LNCaP clone FGC (cell line): Measurements from ENCODE around the gene ZNF628.

Experiments used
- DNase-seq: peaks from one replicate; pipeline ENCODE4 v3.0.0-alpha.2; 2011; ENCODE audit warnings: low read depth
- H3K4me3 ChIP-seq: 2 replicates; pipeline ENCODE4 v1.5.1; 2011; ENCODE audit warnings: mild to moderate bottlenecking, low read depth, low read length, control low read depth
- TF ChIP-seq, protein P1 (sequence below): IDR thresholded peaks from 2 replicates; pipeline ENCODE4 v1.5.1; 2012; ENCODE audit warnings: mild to moderate bottlenecking; ENCODE audit not compliant: control insufficient read depth, insufficient read depth; ENCODE audit errors: extremely low read depth

The ZNF628 gene

DNA sequence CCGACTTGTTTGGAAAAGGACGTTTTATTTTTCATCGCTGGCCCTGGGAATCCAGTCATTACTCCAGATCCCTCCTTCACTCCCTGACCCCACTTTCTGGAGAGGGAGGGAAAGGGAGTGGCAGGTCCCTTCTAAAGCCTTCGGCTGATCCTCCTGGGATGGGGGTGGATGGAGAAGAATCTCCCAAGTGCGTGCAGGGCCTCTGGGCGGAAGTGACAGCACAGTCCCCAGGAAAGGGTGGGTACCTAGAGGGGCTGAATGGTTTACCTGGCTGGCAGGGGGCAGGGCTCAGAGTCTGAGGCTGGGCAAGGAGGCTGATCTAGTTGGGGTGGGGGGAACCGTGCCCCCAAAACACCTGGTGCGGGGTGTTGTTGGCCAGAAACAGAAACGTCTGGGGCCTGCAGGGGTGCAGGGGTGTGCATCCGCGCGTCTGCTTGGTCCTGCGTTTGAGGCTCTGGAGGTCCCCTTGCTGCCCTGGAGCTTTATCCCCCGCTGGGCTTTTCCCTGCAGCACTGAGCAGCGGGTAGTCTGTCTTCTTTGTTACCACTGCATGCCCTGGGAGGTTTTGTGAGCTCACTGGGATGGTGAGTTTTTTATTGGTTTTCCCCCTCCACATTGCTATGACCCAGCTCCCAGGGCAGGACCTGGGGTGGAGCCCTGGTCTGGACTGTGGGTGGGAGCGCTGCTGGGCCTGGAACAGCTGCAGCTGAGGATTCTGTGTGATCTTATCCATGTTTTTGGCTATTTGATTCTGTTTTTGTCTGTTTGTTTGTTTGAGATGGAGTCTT is 3.0 kb upstream of the ZNF628 start:
- DNase-seq, result no peak
- no peak overlapping the region for H3K4me3 ChIP-seq

DNA sequence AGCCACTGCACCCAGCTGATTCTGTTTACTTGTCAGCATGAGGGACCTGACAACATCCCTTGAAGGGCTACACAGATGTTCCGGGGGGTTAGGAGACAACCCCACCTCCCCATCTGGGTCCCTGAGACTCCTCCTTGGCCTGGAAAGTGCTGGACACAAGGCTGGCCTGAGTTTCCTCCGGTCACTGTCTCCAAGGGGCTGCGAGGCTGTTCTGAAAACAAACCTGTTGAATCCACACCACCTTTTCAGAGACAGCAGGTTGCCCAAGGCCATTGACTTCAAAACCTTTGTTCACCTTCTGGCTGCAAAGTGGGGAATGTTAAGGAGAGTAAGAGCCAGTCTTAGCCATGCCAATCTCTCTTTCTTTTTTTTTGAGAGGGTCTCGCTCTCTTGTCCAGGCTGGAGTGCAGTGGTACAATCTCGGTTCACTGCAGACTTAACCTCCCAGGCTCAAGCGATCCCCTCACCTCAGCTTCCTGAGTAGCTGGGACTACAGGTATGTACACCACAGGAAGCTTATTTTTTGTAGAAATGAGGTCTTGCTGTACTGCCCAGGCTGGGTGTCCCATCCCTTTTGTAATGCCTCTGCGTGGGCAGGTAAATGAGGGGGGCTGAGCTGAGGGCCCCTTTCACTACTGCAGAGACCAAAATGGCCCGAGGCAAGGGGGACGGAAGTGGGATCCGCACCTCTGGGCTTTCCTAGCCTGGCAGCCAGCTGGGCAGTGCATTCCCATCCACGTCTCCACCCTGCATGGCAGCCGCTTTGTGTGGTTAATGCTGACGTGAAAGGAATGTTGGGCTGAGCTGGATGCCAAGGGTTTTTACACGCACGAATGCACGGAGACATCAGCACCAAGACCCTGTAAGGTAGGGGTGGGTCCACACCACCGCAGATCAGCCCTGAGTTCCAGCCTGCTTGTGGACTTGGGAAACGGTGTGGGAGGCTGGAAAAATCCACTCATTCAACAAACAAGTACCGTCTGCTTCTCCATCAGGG is 1.9 kb upstream of the ZNF628 start:
- DNase-seq, result no peak
- H3K4me3 ChIP-seq, result no peak overlapping the region
- TF ChIP-seq, protein P1, sequence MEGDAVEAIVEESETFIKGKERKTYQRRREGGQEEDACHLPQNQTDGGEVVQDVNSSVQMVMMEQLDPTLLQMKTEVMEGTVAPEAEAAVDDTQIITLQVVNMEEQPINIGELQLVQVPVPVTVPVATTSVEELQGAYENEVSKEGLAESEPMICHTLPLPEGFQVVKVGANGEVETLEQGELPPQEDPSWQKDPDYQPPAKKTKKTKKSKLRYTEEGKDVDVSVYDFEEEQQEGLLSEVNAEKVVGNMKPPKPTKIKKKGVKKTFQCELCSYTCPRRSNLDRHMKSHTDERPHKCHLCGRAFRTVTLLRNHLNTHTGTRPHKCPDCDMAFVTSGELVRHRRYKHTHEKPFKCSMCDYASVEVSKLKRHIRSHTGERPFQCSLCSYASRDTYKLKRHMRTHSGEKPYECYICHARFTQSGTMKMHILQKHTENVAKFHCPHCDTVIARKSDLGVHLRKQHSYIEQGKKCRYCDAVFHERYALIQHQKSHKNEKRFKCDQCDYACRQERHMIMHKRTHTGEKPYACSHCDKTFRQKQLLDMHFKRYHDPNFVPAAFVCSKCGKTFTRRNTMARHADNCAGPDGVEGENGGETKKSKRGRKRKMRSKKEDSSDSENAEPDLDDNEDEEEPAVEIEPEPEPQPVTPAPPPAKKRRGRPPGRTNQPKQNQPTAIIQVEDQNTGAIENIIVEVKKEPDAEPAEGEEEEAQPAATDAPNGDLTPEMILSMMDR, result no peak

More for the DNA sequence above, 3.0 kb upstream of the ZNF628 start:
- TF ChIP-seq, protein P1, result no peak

DNA sequence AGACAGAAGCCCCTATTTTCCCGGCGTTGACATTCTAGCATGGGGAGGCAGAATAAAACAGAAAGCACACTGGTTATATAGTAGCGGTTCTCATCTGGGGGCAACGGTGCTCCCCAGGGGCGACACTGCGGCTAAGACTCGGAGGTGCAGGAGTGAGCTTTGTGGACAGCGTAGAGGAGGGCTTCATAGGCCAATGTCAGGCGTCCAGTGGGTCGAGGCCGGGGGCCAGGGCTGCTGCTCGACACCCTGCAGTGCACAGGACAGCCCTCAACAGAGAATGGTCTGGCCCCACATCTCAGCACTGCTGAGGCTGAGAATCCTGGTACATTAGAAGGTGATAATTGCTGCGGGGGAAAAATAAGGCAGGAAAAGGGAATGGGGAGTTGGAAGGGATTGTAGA is 1.5 kb downstream of the ZNF628 start:
- no peak for DNase-seq
- TF ChIP-seq, protein P1, result no peak
- peak overlapping the region; percentile 86 for H3K4me3 ChIP-seq

DNA sequence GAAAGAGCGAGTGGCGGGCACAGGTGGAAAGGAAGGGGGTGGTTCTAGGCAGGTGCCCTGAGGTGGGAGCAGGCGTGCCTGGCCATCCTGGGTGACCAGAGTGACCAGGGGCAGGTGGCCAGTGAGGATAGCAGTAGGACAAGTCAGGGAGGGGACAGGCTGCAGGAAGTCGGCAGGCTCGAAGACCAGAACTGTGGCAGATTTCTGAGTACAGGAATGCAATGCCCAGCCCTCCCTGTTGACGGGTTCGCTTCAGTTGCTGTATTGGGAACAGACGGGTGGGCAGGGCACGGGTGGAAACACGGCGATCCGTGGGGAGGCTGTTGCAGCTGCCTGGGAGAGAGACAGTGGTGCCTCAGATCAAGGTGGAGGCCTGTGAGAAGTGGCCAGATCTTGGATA is 1.9 kb downstream of the ZNF628 start:
- no peak for DNase-seq
- no peak overlapping the region for H3K4me3 ChIP-seq
- TF ChIP-seq, protein P1, result no peak

DNA sequence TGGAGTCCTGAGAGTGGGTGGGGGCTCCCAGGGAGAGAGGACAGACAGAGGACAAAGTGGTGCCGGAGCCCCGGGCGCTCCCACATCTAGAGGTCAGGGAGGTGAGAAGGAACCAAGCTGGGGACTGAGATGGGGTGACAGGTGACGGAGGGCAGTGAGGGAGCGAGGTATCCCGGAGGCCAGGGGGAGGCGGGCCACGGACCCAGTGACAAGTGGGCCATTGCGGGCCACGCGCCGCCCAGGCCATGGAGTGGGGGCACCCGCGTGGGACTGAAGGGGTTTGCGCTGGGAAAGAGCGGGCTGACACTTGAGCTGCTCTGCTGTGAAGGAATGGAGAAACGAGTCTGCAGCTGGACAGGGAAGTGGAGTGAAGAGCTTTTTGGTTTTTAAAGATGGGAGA is 2.6 kb downstream of the ZNF628 start:
- H3K4me3 ChIP-seq, result no peak overlapping the region

DNA sequence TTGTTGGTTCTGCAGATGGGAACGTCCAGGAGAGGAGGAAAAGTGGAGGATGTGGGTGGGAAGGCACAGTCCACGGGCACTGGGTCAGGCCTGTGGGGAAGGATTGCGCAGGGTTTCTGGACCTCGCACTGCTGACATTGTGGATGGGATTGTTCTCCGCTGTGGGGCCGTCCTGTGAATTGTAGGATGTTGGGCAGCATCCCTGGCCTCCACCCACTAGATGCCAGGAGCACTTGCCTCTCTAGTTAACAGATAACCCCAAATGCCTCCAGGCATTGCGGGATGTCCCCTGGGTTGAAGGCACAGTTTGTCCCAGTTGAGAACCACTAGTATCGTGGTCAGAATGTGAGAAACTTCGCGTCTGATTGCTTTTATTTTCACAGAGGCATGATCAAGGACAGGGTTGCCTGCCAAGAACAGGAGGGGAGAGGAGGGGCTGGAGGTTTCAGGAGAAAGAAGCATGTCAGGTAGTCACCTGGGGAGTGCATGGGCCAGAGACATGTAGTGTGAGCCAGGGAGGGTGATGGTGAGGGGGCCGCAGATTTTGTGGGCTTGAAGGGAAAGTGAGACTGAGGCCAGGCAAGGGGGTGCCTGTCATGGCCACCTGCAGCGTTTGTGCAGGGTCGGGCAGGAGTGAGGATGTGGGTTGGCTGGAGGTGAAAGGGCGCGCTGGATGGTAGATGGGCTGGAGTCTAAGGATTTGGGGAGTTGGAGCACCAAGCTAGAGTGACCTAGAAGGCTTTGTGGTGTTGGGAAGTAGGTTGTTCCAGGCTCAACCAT is 3.2 kb downstream of the ZNF628 start:
- H3K4me3 ChIP-seq, result no peak overlapping the region
- DNase-seq, result no peak
- TF ChIP-seq, protein P1, result no peak

More for the DNA sequence above, 2.6 kb downstream of the ZNF628 start:
- TF ChIP-seq, protein P1, result no peak
- no peak for DNase-seq
